ENCODE data around the gene STRIT1.
A peak's percentile ranks its signal among the peaks of the same experiment; 100 is the strongest.

Gene STRIT1

GRCh38 chr3:155293516-155293915 is at the start of gene STRIT1:
TSS of gene STRIT1 (minus strand) at chr3:155293683.
- TF ChIP-seq GATA2 (IDR thresholded peaks at IDR 0.05; ENCODE audit: low read depth, low read length) (no peak), GATA3 (IDR thresholded peaks at IDR 0.05; ENCODE audit: low read depth, low read length) (no peak)

GRCh38 chr3:155342344-155342743 is 48.9 kb upstream of the STRIT1 start:
- TF ChIP-seq GATA2 (IDR thresholded peaks at IDR 0.05; ENCODE audit: low read depth, low read length) (no peak), GATA3 (IDR thresholded peaks at IDR 0.05; ENCODE audit: low read depth, low read length) (no peak)

GRCh38 chr3:155339052-155339451 is 45.6 kb upstream of the STRIT1 start:
- TF ChIP-seq GATA3 (IDR thresholded peaks at IDR 0.05; ENCODE audit: low read depth, low read length) (no peak), GATA2 (IDR thresholded peaks at IDR 0.05; ENCODE audit: low read depth, low read length) (no peak)

GRCh38 chr3:155335724-155336354 is 42.4 kb upstream of the STRIT1 start:
- no peak for TF ChIP-seq GATA3 (IDR thresholded peaks at IDR 0.05; ENCODE audit: low read depth, low read length)
- TF ChIP-seq GATA2 (IDR thresholded peaks at IDR 0.05; ENCODE audit: low read depth, low read length), result no peak

GRCh38 chr3:155334914-155335723 is 41.6 kb upstream of the STRIT1 start:
- TF ChIP-seq GATA2 (IDR thresholded peaks at IDR 0.05; ENCODE audit: low read depth, low read length) (peak; percentile 79; the same call in 1 of the 2 replicates), GATA3 (IDR thresholded peaks at IDR 0.05; ENCODE audit: low read depth, low read length) (peak; percentile 63; the same call in 1 of the 2 replicates)

GRCh38 chr3:155334215-155334913 is 40.9 kb upstream of the STRIT1 start:
- TF ChIP-seq GATA3 (IDR thresholded peaks at IDR 0.05; ENCODE audit: low read depth, low read length) (peak; percentile 91), GATA2 (IDR thresholded peaks at IDR 0.05; ENCODE audit: low read depth, low read length) (peak; percentile 92)

- no peak for TF ChIP-seq GATA3 (IDR thresholded peaks at IDR 0.05; ENCODE audit: low read depth, low read length)
- no peak for TF ChIP-seq GATA2 (IDR thresholded peaks at IDR 0.05; ENCODE audit: low read depth, low read length)
Measured at GRCh38 chr3:155332716-155333115, 39.2 kb upstream of the STRIT1 start.

- TF ChIP-seq GATA2 (IDR thresholded peaks at IDR 0.05; ENCODE audit: low read depth, low read length) (no peak), GATA3 (IDR thresholded peaks at IDR 0.05; ENCODE audit: low read depth, low read length) (no peak)
Measured at GRCh38 chr3:155331078-155331477, 37.6 kb upstream of the STRIT1 start.

GRCh38 chr3:155330370-155330769 is 36.9 kb upstream of the STRIT1 start:
- peak; percentile 59; the same call in 1 of the 2 replicates for TF ChIP-seq GATA2 (IDR thresholded peaks at IDR 0.05; ENCODE audit: low read depth, low read length)
- TF ChIP-seq GATA3 (IDR thresholded peaks at IDR 0.05; ENCODE audit: low read depth, low read length), result peak; percentile 61

GRCh38 chr3:155329513-155330048 is 36.1 kb upstream of the STRIT1 start:
- TF ChIP-seq GATA3 (IDR thresholded peaks at IDR 0.05; ENCODE audit: low read depth, low read length) (no peak; the same call in 1 of the 2 replicates), GATA2 (IDR thresholded peaks at IDR 0.05; ENCODE audit: low read depth, low read length) (peak; percentile 81)

GRCh38 chr3:155327871-155328270 is 34.4 kb upstream of the STRIT1 start:
- TF ChIP-seq GATA3 (IDR thresholded peaks at IDR 0.05; ENCODE audit: low read depth, low read length) (no peak), GATA2 (IDR thresholded peaks at IDR 0.05; ENCODE audit: low read depth, low read length) (no peak)

- no peak for TF ChIP-seq GATA2 (IDR thresholded peaks at IDR 0.05; ENCODE audit: low read depth, low read length)
- no peak for TF ChIP-seq GATA3 (IDR thresholded peaks at IDR 0.05; ENCODE audit: low read depth, low read length)
Measured at GRCh38 chr3:155327430-155327829, 33.9 kb upstream of the STRIT1 start.

GRCh38 chr3:155326901-155327300 is 33.4 kb upstream of the STRIT1 start:
- no peak for TF ChIP-seq GATA3 (IDR thresholded peaks at IDR 0.05; ENCODE audit: low read depth, low read length)
- no peak for TF ChIP-seq GATA2 (IDR thresholded peaks at IDR 0.05; ENCODE audit: low read depth, low read length)

- TF ChIP-seq GATA3 (IDR thresholded peaks at IDR 0.05; ENCODE audit: low read depth, low read length), result no peak
- no peak for TF ChIP-seq GATA2 (IDR thresholded peaks at IDR 0.05; ENCODE audit: low read depth, low read length)
Measured at GRCh38 chr3:155326244-155326643, 32.8 kb upstream of the STRIT1 start.

Data from SH-SY5Y (cell line).